ENCODE results near the gene C6orf52.
"Not testable (repeated sequence)": the region's sequence is repeated elsewhere in the genome, so short reads cannot be mapped to it uniquely, and the experiment has no call there.

C6orf52 gene

GRCh38 chr6:10696655-10697054 lies 2.2 kb upstream of the C6orf52 start:
- no peak for DNase-seq (ENCODE audit: low read depth, low spot score)

GRCh38 chr6:10695086-10695657 lies 756 bp upstream of the C6orf52 start:
- no peak for DNase-seq (ENCODE audit: low read depth, low spot score)

GRCh38 chr6:10692965-10693538 lies 1.4 kb downstream of the C6orf52 start:
- DNase-seq (ENCODE audit: low read depth, low spot score), result no peak

- no peak for DNase-seq (ENCODE audit: low read depth, low spot score)
These were observed 3.6 kb downstream of the C6orf52 start for GRCh38 chr6:10690651-10691445.

GRCh38 chr6:10687582-10687981 lies 6.8 kb downstream of the C6orf52 start:
- no peak for DNase-seq (ENCODE audit: low read depth, low spot score)

GRCh38 chr6:10686901-10687300 lies 7.5 kb downstream of the C6orf52 start:
- DNase-seq (ENCODE audit: low read depth, low spot score), result no peak

- DNase-seq (ENCODE audit: low read depth, low spot score), result no peak
These were observed 9.1 kb downstream of the C6orf52 start for GRCh38 chr6:10685092-10685915.

GRCh38 chr6:10684618-10685017 lies 9.8 kb downstream of the C6orf52 start:
- DNase-seq (ENCODE audit: low read depth, low spot score), result no peak

- DNase-seq (ENCODE audit: low read depth, low spot score), result no peak
These were observed 11.9 kb downstream of the C6orf52 start for GRCh38 chr6:10682355-10682988.

GRCh38 chr6:10681795-10682194 lies 12.6 kb downstream of the C6orf52 start:
- no peak for DNase-seq (ENCODE audit: low read depth, low spot score)

- DNase-seq (ENCODE audit: low read depth, low spot score), result no peak
These were observed 16.0 kb downstream of the C6orf52 start for GRCh38 chr6:10678456-10678855.

GRCh38 chr6:10676403-10676802 lies 18.0 kb downstream of the C6orf52 start:
- DNase-seq (ENCODE audit: low read depth, low spot score), result no peak

GRCh38 chr6:10668126-10668917 lies 26.1 kb downstream of the C6orf52 start:
- no peak for DNase-seq (ENCODE audit: low read depth, low spot score)

GRCh38 chr6:10665595-10665994 lies 28.8 kb downstream of the C6orf52 start:
- not testable (repeated sequence) for DNase-seq (ENCODE audit: low read depth, low spot score)

GRCh38 chr6:10662742-10663141 lies 31.7 kb downstream of the C6orf52 start:
- DNase-seq (ENCODE audit: low read depth, low spot score), result no peak

GRCh38 chr6:10662207-10662606 lies 32.2 kb downstream of the C6orf52 start:
- DNase-seq (ENCODE audit: low read depth, low spot score), result no peak

- not testable (repeated sequence) for DNase-seq (ENCODE audit: low read depth, low spot score)
These were observed 33.8 kb downstream of the C6orf52 start for GRCh38 chr6:10660431-10661191.

- no peak for DNase-seq (ENCODE audit: low read depth, low spot score)
These were observed 34.6 kb downstream of the C6orf52 start for GRCh38 chr6:10659699-10660348.

- no peak for DNase-seq (ENCODE audit: low read depth, low spot score)
These were observed 35.3 kb downstream of the C6orf52 start for GRCh38 chr6:10658910-10659698.

Data from iPS DF 19.7 (cell line).